GM18909 (cell line): ENCODE results near the gene SPTLC3.

Experiments
- ATAC-seq: cut with Tn5 transposase; IDR thresholded peaks from one replicate; pipeline ENCODE4 v1.9.1; 2021; ENCODE audit warnings: mild to moderate bottlenecking; ENCODE audit not compliant: unreplicated experiment, poor library complexity

Gene SPTLC3

GRCh38 chr20:12984069-12984765 is 24.6 kb upstream of the SPTLC3 start:
- ATAC-seq, result no peak

- ATAC-seq, result no peak
Observed at GRCh38 chr20:12984863-12985262, 23.9 kb upstream of the SPTLC3 start.

GRCh38 chr20:12987261-12987660 is 21.5 kb upstream of the SPTLC3 start:
- ATAC-seq, result no peak

GRCh38 chr20:12989586-12990115 is 19.1 kb upstream of the SPTLC3 start:
- ATAC-seq, result no peak

- no peak for ATAC-seq
Observed at GRCh38 chr20:12997128-12997655, 11.6 kb upstream of the SPTLC3 start.

- no peak for ATAC-seq
Observed at GRCh38 chr20:12998046-12998445, 10.7 kb upstream of the SPTLC3 start.

GRCh38 chr20:12999201-12999600 is 9.6 kb upstream of the SPTLC3 start:
- ATAC-seq, result no peak

- ATAC-seq, result no peak
Observed at GRCh38 chr20:13002251-13002650, 6.5 kb upstream of the SPTLC3 start.

- ATAC-seq, result no peak
Observed at GRCh38 chr20:13006825-13007224, 1.9 kb upstream of the SPTLC3 start.

- ATAC-seq, result no peak
Observed at GRCh38 chr20:13007596-13007995, 1.2 kb upstream of the SPTLC3 start.

- peak; percentile 93 for ATAC-seq
Observed at GRCh38 chr20:13009682-13010406, 1.1 kb downstream of the SPTLC3 start.

GRCh38 chr20:13012886-13013285 is 4.1 kb downstream of the SPTLC3 start:
- ATAC-seq, result no peak

- ATAC-seq, result no peak
Observed at GRCh38 chr20:13013411-13013810, 4.6 kb downstream of the SPTLC3 start.

- no peak for ATAC-seq
Observed at GRCh38 chr20:13017235-13017634, 8.5 kb downstream of the SPTLC3 start.

GRCh38 chr20:13017883-13018535 is 9.2 kb downstream of the SPTLC3 start:
- no peak for ATAC-seq

- no peak for ATAC-seq
Observed at GRCh38 chr20:13021205-13021970, 12.6 kb downstream of the SPTLC3 start.

- no peak for ATAC-seq
Observed at GRCh38 chr20:13022401-13023155, 13.8 kb downstream of the SPTLC3 start.

GRCh38 chr20:13024596-13024995 is 15.8 kb downstream of the SPTLC3 start:
- ATAC-seq, result no peak

GRCh38 chr20:13025181-13025580 is 16.4 kb downstream of the SPTLC3 start:
- no peak for ATAC-seq
